Mucosa of descending colon (tissue), 3 donors: ENCODE measurements around the gene MYLK2. TPM values are rescaled to one million over a fixed set of nuclear protein-coding genes. Genes with fewer than 3 reads are reported as not detected.
A peak's percentile ranks its signal among the peaks of the same experiment; 100 is the strongest.

Experiments used
- ATAC-seq: fragments of 200-7000 bp; cut with Tn5 transposase; one replicate; pipeline ENCODE4 v1.9.1; 2020; ENCODE audit warnings: mild to moderate bottlenecking, moderate library complexity
- DNase-seq, 3 donors: peaks; one replicate each; pipeline ENCODE4 v3.0.0-alpha.2; 2020
- H3K36me3 ChIP-seq: fragments of 200-600 bp; one replicate; pipeline ENCODE4 v1.8.0; 2021; ENCODE audit warnings: low read depth, mild to moderate bottlenecking
- H3K4me1 ChIP-seq: fragments of 200-600 bp; one replicate; pipeline ENCODE4 v1.8.0; 2021; ENCODE audit warnings: low read depth, mild to moderate bottlenecking
- H3K4me3 ChIP-seq: fragments of 200-600 bp; one replicate; pipeline ENCODE4 v1.8.0; 2021; ENCODE audit warnings: mild to moderate bottlenecking
- H3K9me3 ChIP-seq: fragments of 200-600 bp; one replicate; pipeline ENCODE4 v1.8.0; 2021; ENCODE audit warnings: mild to moderate bottlenecking
- intact Hi-C, 2 donors: fragments of 100-400 bp; cut with DNase I in 1 of 2; cut with micrococcal nuclease in 1 of 2; formaldehyde crosslinking; loops; one replicate each; pipeline versions ENCODE4 v1.11.0 to v1.11.1; 2022; cut with DNase I, micrococcal nuclease
- total RNA-seq, 3 donors: library from RNA; stranded (reverse); fragmentation: NEBNext Ultra II Directional in 2 of 3; extraction: Animal tissue kit (Norgen Biotek cat#: 25700) in 2 of 3; gene quantifications; one replicate each; pipeline versions ENCODE4 v1.2.1 to v1.2.4, GENCODE V29; 2021 to 2023
- TF ChIP-seq, protein P1 (sequence below): fragments of 200-600 bp; IDR thresholded peaks from one replicate; pipeline ENCODE4 v1.8.0; 2022; ENCODE audit warnings: antibody characterized with exemption, mild to moderate bottlenecking
- donor health status: DM: no; HTN: no; CAD: no; lungs with moderate emphysema.
- donor health status: DM: no; HTN: no; CAD: no.
- donor health status: DM: no; HTN: yes; CAD: no.

Gene MYLK2
- total RNA-seq, 3 donors from 2014 or later, result 0.09 to 0.31 TPM; not detected in 1

GRCh38 chr20:31866221-31866620 lies 47.1 kb downstream of the MYLK2 start:
- Histone ChIP-seq H3K36me3 (no peaks in the 10 kb centered on the region), H3K4me3 (no peak overlapping the region), H3K4me1 (peaks cover 15% of the 10 kb centered on the region), H3K9me3 (no peaks in the 10 kb centered on the region)
- DNase-seq (no peak), ATAC-seq (no peak)
- intact Hi-C loops, result no loop called here
- TF ChIP-seq, protein P1, sequence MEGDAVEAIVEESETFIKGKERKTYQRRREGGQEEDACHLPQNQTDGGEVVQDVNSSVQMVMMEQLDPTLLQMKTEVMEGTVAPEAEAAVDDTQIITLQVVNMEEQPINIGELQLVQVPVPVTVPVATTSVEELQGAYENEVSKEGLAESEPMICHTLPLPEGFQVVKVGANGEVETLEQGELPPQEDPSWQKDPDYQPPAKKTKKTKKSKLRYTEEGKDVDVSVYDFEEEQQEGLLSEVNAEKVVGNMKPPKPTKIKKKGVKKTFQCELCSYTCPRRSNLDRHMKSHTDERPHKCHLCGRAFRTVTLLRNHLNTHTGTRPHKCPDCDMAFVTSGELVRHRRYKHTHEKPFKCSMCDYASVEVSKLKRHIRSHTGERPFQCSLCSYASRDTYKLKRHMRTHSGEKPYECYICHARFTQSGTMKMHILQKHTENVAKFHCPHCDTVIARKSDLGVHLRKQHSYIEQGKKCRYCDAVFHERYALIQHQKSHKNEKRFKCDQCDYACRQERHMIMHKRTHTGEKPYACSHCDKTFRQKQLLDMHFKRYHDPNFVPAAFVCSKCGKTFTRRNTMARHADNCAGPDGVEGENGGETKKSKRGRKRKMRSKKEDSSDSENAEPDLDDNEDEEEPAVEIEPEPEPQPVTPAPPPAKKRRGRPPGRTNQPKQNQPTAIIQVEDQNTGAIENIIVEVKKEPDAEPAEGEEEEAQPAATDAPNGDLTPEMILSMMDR, result no peak

GRCh38 chr20:31868853-31869672 lies 49.9 kb downstream of the MYLK2 start:
- H3K4me3 ChIP-seq, result no peak overlapping the region
- DNase-seq (no peak), ATAC-seq (no peak)
- H3K9me3 ChIP-seq, result no peaks in the 10 kb centered on the region
- H3K36me3 ChIP-seq, result no peaks in the 10 kb centered on the region
- intact Hi-C loops, result no loop called here
- H3K4me1 ChIP-seq, result peaks cover 13% of the 10 kb centered on the region
- TF ChIP-seq, protein P1, result no peak

GRCh38 chr20:31869673-31869941 lies 50.5 kb downstream of the MYLK2 start:
- TF ChIP-seq, protein P1, result no peak
- no peak overlapping the region for H3K4me3 ChIP-seq
- no peak for ATAC-seq
- no peak for DNase-seq
- intact Hi-C loops, result no loop called here
- no peaks in the 10 kb centered on the region for H3K9me3 ChIP-seq
- no peaks in the 10 kb centered on the region for H3K36me3 ChIP-seq
- peaks cover 13% of the 10 kb centered on the region for H3K4me1 ChIP-seq

- DNase-seq (peak in 2 of 3 donors; percentile 35 to 52), ATAC-seq (peak; percentile 79)
- TF ChIP-seq, protein P1, result no peak
- H3K4me1 ChIP-seq, result peaks cover 13% of the 10 kb centered on the region
- H3K9me3 ChIP-seq, result no peaks in the 10 kb centered on the region
- intact Hi-C loops, result no loop called here
- H3K36me3 ChIP-seq, result no peaks in the 10 kb centered on the region
- peak within 1 kb of the TSS; percentile 17 for H3K4me3 ChIP-seq
Measured at GRCh38 chr20:31869942-31870725, 51.0 kb downstream of the MYLK2 start, which contains the start of the genes DUSP15 and TTLL9. DUSP15 (minus strand) TSS chr20:31870527; CDS start chr20:31870337, 190 bp downstream. TTLL9 (plus strand) TSS chr20:31870634; CDS start chr20:31871127, 493 bp downstream.

DNA sequence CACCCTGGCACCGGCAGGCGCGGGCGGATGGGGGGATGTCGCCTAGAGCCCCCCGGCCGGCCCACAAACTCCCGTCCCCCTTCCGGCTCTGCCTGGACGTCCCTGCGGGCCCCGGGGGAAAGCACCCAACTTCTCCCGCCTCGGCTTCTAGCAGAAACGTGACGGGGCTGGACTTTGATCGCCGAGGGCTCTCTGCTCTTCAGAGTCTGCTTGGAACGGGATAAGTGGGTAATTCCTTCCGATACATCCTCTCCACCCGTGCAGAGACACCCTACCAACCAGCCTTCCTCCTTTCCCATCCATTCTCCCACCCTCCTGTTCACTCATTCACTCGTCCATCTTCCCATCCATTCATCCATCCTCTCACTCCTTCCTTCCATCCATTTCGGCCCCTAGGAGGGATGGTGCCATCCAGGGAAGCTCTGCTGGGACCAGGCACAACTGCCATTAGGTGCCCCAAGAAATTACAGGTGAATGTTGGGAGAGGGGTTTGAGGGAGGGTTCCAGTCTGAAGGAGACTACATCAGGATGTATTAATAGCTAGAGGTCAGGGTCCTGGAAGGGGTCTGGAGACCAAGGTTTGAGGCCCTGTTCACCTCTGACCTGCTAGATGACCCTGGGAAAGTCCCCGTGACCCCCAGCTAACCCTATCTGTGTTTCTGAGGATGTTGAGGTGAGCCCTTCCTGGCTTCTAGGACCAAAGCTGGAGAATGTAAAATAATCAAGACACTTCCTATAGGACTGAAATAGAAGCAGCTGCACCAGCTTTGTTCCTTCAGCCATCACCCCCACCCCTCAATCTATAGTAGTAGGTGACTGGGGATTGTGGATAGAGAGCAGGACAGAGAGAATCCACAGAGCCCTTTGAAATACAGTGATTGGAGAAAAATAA lies 51.8 kb downstream of the MYLK2 start:
- peak in 2 of 3 donors; percentile 38 to 41 for DNase-seq
- intact Hi-C loops, result no loop called here
- peak; percentile 67 for ATAC-seq
- H3K4me1 ChIP-seq, result peaks cover 13% of the 10 kb centered on the region
- peak overlapping the region; percentile 17 for H3K4me3 ChIP-seq
- TF ChIP-seq, protein P1, result no peak
- H3K36me3 ChIP-seq, result no peaks in the 10 kb centered on the region
- H3K9me3 ChIP-seq, result no peaks in the 10 kb centered on the region
